Body of pancreas (tissue), 4 donors: ENCODE measurements around the gene NKD1. TPM values are rescaled to one million over a fixed set of nuclear protein-coding genes. Genes with fewer than 3 reads are reported as not detected.

Experiments used
- ATAC-seq: fragments of 150-250 bp; one replicate; pipeline ENCODE4 v1.9.1; 2016
- DNase-seq, 4 donors: peaks; one replicate each; pipeline ENCODE4 v3.0.0-alpha.2; 2019
- H3K27ac ChIP-seq, 4 donors: fragments of 200-600 bp; sonication (generic); 1 replicate in 3 of 4; 2 replicates in 1 of 4; pipeline versions ENCODE4 v1.5.1 to v1.6.1; 2016 to 2019; ENCODE audit warnings: mild to moderate bottlenecking in 1 of 4, mixed read lengths in 1 of 4, moderate library complexity in 1 of 4
- H3K27me3 ChIP-seq, 2 donors: fragments of 200-600 bp; sonication (generic); one replicate each; pipeline ENCODE4 v1.6.0; 2016; ENCODE audit warnings: mild to moderate bottlenecking in 1 of 2
- H3K36me3 ChIP-seq, 2 donors: fragments of 200-600 bp; sonication (generic); replicated peaks in 1 of 2; 2 replicates each; pipeline ENCODE4 v1.5.1; 2016; ENCODE audit warnings: low read depth in 2 of 2; ENCODE audit not compliant: insufficient read depth in 1 of 2
- H3K4me1 ChIP-seq: fragments of 200-600 bp; sonication (generic); one replicate; pipeline ENCODE4 v1.6.0; 2016
- H3K4me3 ChIP-seq, 2 donors: fragments of 200-600 bp; sonication (generic); 1 replicate in 1 of 2; 2 replicates in 1 of 2; pipeline ENCODE4 v1.5.1; 2016 to 2019
- H3K9me3 ChIP-seq, 3 donors: fragments of 200-600 bp; sonication (generic); 1 replicate in 2 of 3; 2 replicates in 1 of 3; pipeline ENCODE4 v1.5.1; 2016
- POLR2A ChIP-seq, 3 donors: fragments of 450-650 bp; IDR thresholded peaks; one replicate each; pipeline ENCODE4 v1.6.1; 2016; ENCODE audit warnings: antibody characterized with exemption in 3 of 3, mild to moderate bottlenecking in 2 of 3
- WGBS, 2 donors: methylation state at CpG; one replicate each; pipeline ENCODE4 v1.1.5; 2017; 5-methylcytosine and 5-hydroxymethylcytosine counted together
- intact Hi-C: fragments of 100-400 bp; cut with DNase I; formaldehyde crosslinking; loops from one replicate; pipeline ENCODE4 v1.15.1; 2023
- total RNA-seq, 2 donors: library from RNA; depleted of rRNA; stranded (reverse); fragments of >200 nt; gene quantifications; one replicate each; pipeline ENCODE4 v1.1.0, GENCODE V29; 2016
- TF ChIP-seq, protein P1 (sequence below), 7 experiments: fragments of 450-650 bp in 4 of 7; fragments of 200-600 bp in 3 of 7; sonication (generic) in 3 of 7; IDR thresholded peaks; one replicate each; pipeline ENCODE4 v1.5.1; 2016 to 2019; ENCODE audit warnings: antibody characterized with exemption in 7 of 7

Gene NKD1
- total RNA-seq, 2 donors from 2014 or later = 2.0 to 4.9 TPM

DNA sequence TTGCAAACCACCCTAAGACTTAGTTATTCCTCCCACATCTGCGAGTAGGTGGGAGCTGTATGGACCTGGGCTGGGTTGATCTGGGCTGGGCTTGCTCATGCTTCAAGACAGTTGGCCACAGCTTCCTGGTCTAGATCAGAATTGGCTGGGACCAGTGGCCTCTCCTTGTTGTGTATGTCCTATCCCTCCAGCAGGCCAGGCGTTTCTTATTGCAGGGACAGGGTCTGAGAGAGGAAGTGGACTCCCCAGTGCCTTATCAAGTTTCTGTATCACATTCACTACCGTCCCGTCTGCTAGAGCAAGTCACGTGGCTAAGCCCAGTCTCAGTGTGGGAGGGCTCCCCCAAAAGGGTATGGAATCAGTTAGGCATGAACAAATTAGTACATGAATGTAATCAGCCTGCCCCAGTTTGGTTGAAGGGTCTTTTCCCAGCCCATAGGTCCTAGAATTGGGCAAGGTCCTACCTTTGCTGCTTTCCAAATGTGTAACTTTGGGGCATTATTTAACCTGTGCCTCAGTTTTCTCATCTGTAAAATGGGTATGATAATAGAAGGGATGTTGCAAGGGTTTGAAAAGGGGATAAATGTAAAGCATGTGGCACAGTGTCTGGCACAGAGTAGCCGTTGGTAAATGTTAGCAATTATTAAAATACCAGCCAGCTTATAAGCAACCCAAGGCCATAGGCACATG, 36.0 kb downstream of the NKD1 start:
- H3K27me3 ChIP-seq = no peaks in the 10 kb centered on the region
- whole genome bisulfite sequencing, 2 donors = 71 to 72% methylated on average over 5 to 6 of the region's 6 CpGs
- H3K27ac ChIP-seq = no peak overlapping the region
- ATAC-seq = no peak
- H3K4me3 ChIP-seq = no peak overlapping the region
- no peak for DNase-seq
- no peaks in the 10 kb centered on the region for H3K9me3 ChIP-seq
- H3K4me1 ChIP-seq = no peaks in the 10 kb centered on the region
- intact Hi-C loops = no loop called here
- TF ChIP-seq POLR2A (IDR thresholded peaks at IDR 0.05) = no peak
- TF ChIP-seq, protein P1, sequence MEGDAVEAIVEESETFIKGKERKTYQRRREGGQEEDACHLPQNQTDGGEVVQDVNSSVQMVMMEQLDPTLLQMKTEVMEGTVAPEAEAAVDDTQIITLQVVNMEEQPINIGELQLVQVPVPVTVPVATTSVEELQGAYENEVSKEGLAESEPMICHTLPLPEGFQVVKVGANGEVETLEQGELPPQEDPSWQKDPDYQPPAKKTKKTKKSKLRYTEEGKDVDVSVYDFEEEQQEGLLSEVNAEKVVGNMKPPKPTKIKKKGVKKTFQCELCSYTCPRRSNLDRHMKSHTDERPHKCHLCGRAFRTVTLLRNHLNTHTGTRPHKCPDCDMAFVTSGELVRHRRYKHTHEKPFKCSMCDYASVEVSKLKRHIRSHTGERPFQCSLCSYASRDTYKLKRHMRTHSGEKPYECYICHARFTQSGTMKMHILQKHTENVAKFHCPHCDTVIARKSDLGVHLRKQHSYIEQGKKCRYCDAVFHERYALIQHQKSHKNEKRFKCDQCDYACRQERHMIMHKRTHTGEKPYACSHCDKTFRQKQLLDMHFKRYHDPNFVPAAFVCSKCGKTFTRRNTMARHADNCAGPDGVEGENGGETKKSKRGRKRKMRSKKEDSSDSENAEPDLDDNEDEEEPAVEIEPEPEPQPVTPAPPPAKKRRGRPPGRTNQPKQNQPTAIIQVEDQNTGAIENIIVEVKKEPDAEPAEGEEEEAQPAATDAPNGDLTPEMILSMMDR (IDR thresholded peaks at IDR 0.05) = no peak
- no peaks in the 10 kb centered on the region for H3K36me3 ChIP-seq

DNA sequence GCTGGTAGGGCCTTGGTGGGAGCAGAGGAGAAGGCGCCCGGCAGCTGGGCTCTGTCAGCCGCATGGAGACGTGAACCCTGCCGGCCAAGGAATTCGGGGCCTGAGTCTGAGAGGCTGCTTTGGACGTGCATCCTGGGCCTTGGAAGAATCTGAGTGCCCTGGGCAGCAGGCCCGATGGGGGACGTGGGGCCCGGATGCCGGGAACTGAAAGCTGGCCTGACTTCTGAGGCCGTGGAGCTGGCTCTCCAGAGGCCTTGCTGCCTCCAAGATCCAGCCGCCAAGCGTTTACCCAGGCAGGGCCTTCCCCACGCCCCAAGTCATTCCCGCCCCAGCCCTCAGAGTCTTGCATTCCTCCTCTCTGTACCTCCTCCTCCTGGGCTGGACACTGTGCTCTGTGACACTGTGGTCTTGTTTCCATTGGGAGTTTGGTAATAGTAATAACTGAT, 37.2 kb downstream of the NKD1 start:
- TF ChIP-seq, protein P1 (IDR thresholded peaks at IDR 0.05) = no peak
- TF ChIP-seq POLR2A (IDR thresholded peaks at IDR 0.05) = no peak
- H3K27ac ChIP-seq = peak overlapping the region in 1 of 4 donors; percentile 9

DNA sequence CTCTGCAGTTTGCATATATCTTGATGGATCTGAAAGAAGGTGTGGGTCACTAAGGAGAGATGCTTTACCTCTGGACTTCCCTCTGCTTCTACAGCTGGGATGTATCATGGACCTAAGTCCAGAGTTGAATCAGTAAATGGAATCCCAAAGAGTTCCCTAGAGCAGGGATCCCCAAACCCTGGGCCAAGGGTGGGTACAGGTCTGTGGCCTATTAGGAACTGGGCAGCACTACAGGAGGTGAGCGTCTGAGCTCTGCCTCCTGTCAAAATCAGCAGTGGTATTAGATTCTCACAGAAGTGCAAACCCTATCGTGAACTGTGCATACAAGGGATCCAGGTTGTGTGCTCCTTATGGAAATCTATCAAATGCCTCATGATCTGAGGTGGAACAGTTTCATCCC, 39.3 kb downstream of the NKD1 start:
- H3K27ac ChIP-seq = no peak overlapping the region

More for the DNA sequence above, 37.2 kb downstream of the NKD1 start:
- Histone ChIP-seq H3K9me3 (no peaks in the 10 kb centered on the region), H3K27me3 (no peaks in the 10 kb centered on the region), H3K4me3 (no peak overlapping the region), H3K36me3 (no peaks in the 10 kb centered on the region), H3K4me1 (no peaks in the 10 kb centered on the region)
- DNase-seq (peak; percentile 33 to 46 (median 42)), ATAC-seq (peak; percentile 62)
- intact Hi-C loops = no loop called here
- 81 to 93% methylated on average over 10 to 16 of the region's 16 CpGs for WGBS, 2 donors

DNA sequence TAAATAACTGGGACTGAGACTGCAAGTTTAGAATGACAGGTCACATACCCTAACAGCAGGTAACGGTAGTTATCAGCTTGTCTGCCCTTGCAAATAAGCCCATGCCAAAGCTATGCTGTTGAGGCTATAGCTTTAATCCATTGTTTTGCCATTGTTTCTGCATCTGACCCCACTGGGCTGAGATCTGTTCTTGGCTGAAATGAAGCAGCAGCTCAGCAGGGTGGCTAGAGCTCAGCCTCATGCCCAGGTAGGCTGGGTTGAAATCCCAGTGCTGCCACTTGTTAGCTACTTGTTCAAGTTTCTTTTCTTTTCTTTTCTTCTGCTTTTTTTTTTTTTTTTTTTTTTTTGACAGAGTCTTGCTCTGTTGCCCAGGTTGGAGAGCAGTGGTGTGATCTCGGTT, 40.1 kb downstream of the NKD1 start:
- TF ChIP-seq, protein P1 (IDR thresholded peaks at IDR 0.05) = no peak
- TF ChIP-seq POLR2A (IDR thresholded peaks at IDR 0.05) = no peak

More for the DNA sequence above, 39.3 kb downstream of the NKD1 start:
- Histone ChIP-seq H3K27me3 (no peaks in the 10 kb centered on the region), H3K4me3 (no peak overlapping the region), H3K9me3 (no peaks in the 10 kb centered on the region), H3K4me1 (peaks cover 19% of the 10 kb centered on the region), H3K36me3 (no peaks in the 10 kb centered on the region)
- intact Hi-C loops = no loop called here
- DNase-seq = no peak
- 91 to 94% methylated on average over 2 of the region's 2 CpGs for WGBS, 2 donors
- TF ChIP-seq POLR2A (IDR thresholded peaks at IDR 0.05) = no peak
- TF ChIP-seq, protein P1 (IDR thresholded peaks at IDR 0.05) = no peak
- ATAC-seq = no peak

DNA sequence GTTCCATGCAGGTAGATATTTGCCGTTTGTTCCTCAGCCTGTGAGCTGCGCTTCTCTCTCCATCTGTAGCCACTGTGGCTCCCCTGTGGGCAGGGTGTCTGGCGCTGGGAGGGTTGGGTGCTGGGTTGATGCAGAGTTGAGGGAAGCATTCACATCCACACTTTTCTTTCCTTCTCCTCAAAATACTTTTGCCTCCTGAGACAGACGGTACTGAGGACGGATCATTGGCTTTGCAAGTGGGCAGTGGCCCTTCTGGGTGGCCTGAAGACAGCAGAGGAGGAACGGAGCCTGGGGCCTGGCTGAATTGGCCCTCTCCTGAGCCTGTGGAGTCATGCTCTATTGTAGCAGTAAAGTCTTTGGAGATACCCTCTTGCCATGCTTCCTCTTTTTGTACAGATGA, 43.0 kb downstream of the NKD1 start:
- Histone ChIP-seq H3K4me3 (no peak overlapping the region), H3K27me3 (no peaks in the 10 kb centered on the region), H3K4me1 (peaks cover 29% of the 10 kb centered on the region), H3K36me3 (no peaks in the 10 kb centered on the region), H3K9me3 (no peaks in the 10 kb centered on the region), H3K27ac (peak overlapping the region; percentile 51 to 88 (median 84))
- intact Hi-C loops = no loop called here
- no peak for DNase-seq
- ATAC-seq = no peak
- TF ChIP-seq POLR2A (IDR thresholded peaks at IDR 0.05) = no peak
- TF ChIP-seq, protein P1 (IDR thresholded peaks at IDR 0.05) = no peak
- 83 to 91% methylated on average over 6 of the region's 6 CpGs for WGBS, 2 donors

More for the DNA sequence above, 40.1 kb downstream of the NKD1 start:
- peaks cover 26% of the 10 kb centered on the region for H3K4me1 ChIP-seq
- H3K27ac ChIP-seq = peak overlapping the region in 1 of 4 donors; percentile 46
- H3K36me3 ChIP-seq = no peaks in the 10 kb centered on the region
- DNase-seq = no peak
- H3K27me3 ChIP-seq = no peaks in the 10 kb centered on the region
- no peak overlapping the region for H3K4me3 ChIP-seq
- intact Hi-C loops = no loop called here
- ATAC-seq = no peak
- H3K9me3 ChIP-seq = no peaks in the 10 kb centered on the region
- WGBS, 2 donors = 71 to 96% methylated on average over 2 of the region's 2 CpGs
